A549 treated with Hydrocortisone at 1 μM for 4 hours (cell line): ENCODE measurements around the gene CES5A. TPM values are rescaled to one million over a fixed set of nuclear protein-coding genes. Genes with fewer than 3 reads are reported as not detected.

ENCODE experiments used
- total RNA-seq: library from RNA; stranded (reverse); fragments of 200-300 nt; extraction: Qiagen RNA extraction; gene quantifications from 5 replicates; pipeline ENCODE4 v1.2.3, GENCODE V29; 2022

CES5A gene, protein sequence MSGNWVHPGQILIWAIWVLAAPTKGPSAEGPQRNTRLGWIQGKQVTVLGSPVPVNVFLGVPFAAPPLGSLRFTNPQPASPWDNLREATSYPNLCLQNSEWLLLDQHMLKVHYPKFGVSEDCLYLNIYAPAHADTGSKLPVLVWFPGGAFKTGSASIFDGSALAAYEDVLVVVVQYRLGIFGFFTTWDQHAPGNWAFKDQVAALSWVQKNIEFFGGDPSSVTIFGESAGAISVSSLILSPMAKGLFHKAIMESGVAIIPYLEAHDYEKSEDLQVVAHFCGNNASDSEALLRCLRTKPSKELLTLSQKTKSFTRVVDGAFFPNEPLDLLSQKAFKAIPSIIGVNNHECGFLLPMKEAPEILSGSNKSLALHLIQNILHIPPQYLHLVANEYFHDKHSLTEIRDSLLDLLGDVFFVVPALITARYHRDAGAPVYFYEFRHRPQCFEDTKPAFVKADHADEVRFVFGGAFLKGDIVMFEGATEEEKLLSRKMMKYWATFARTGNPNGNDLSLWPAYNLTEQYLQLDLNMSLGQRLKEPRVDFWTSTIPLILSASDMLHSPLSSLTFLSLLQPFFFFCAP
- not detected in 5 replicates for total RNA-seq

DNA sequence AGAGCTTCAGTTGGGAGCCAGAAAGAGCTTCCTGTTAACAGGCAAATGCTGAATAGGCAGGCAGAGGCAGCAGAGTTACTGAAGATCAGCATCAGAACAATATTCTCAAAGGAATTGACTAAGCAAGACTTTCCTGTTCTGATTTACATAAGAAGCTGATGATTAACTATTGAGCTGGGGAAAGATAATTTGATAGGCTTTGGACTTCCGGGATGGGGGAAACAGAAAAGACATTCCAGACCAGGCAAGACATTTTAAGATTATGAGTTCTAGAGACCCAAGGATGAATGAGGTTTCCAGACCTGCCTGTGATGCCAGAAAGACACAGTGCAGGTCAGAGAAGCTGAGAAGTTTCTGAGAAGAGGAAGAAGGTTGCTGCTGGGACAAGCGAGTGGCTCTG, at the start of gene CES5A:
CES5A (minus strand) TSS at position 101 of the 400 bp plus-strand sequence. CDS start 152 bp downstream, outside the sequence.

DNA sequence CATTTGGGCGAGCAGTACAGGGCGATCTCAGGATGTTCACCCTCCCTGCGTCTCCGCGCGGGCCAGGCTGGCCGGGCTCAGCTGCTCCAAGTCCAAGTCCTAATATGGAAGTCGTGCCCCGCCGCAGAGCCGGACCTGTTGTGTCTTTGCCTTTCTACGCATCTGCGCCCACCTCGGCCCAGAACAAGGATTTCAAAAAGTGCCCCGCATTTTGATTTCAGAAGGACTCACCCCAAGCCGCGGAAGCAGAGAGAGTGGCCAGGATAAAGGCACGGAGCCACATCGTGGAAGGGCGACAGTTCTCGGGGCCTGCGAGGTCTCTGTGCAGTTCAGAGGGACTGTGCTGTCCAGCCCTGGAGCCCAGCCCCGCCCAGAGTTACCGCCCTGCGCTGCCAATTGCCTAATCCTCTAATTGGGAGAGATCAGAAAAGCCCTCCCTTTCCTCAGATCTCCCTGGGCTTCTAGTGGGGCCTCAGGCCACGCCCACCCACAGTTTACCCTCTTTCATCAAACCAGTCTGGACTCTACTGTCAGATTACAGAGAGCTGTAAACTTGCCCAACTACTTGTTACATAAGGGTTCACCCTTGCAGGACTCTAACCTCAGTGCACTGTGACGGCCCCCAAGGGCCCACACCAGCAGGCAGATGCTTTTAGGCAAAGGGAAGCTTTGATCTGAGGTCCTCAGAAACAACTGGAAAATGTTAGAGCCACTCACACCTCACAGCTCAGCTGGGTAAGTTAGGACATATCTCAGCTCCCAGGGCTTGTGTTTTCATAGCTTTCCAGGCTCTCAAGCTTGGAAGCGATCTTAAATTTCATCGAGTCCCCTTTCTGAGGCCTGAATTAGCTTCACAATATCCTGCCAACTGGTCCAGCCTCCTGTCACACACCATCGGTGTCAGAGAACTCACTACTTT, 42.1 kb downstream of the CES5A start, which contains the start of gene CES1:
CES1 (minus strand) TSS at position 324 of the 919 bp plus-strand sequence; CDS start at position 283, 41 bp downstream.

Other genes with a start within 250 kb of the CES5A start
- 0.10 to 0.14 TPM (median 0.12 TPM) in 3 of 5 replicates, not detected in the others for gene SLC6A2, start 219.4 kb downstream of the CES5A start, total RNA-seq
- 31.7 to 46.7 TPM (median 35.3 TPM) in 5 replicates for gene CES1, start 42.3 kb downstream of the CES5A start, total RNA-seq